HG03378 (cell line): ENCODE measurements around the gene SCARB1.
A peak's percentile ranks its signal among the peaks of the same experiment; 100 is the strongest.

ENCODE experiments used
- ATAC-seq: cut with Tn5 transposase; IDR thresholded peaks from one replicate; pipeline ENCODE4 v1.9.1; 2021; ENCODE audit warnings: mild to moderate bottlenecking, moderate library complexity; ENCODE audit not compliant: unreplicated experiment

Gene SCARB1

GRCh38 chr12:124844411-124845397 lies 19.0 kb downstream of the SCARB1 start:
- no peak for ATAC-seq

DNA sequence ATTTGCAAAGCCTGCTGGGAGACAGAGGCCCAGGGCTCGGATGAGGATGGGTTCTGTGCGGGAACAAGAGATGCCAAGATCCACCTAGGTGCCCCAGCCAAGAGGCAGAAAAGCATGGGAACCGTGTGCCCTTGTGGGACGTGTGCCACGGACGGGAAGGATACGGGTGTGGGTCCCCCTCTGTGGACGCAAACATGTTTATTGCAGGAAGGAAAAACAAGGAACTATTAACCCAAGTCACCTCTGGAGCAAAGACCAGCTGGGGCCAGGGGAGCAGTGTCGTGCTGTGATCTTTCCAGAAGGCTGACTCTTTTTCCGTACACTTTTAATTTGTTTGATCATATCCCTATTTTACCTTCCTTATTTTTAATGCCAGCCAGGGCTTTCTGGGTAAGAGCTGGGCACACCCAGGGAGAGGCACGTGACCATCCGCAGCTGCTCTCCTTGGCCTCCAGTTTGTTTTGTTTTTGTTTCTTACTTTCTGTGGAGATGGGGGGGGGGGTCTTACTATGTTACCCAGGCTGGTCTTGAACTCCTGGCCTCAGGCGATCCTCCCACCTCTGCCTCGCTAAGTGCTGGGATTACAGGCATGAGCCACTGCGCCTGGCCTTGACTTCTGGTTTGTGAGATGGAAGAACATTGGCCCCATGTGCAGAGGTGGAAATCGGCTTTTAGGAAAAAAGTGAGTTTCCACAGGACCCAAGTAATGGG lies 20.7 kb downstream of the SCARB1 start:
- ATAC-seq = no peak

DNA sequence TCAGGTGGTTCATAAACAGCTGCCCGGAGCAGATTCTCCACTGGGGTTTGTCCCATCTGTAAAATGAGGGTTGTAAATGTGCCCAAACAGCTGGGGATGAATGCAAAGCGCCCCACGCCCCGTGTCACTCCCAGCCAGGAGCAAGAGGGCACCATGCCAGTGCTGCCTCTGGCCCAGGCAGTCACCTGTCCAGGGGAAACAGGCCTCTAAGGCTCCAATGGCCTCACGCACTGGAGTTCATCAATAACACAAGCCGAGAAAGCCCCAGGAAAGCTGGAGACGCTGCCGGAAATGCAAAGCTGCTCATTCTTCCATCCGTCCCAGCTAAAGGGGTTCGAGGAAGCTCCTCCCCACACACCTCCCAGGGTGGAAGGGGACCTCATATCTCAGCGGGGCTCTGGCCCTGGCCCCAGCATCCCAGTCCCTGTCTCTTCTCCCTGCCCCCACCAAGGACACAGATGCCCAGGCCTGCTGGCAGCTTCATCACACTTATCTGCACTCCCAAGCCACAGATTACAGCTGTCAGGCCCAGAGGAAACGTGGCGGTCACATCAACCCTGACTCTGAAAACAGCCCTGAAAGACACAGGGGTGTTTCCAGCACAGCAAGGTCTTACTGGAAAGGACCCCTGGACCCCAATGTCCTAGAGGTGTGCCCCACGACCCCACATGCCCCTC lies 21.5 kb downstream of the SCARB1 start:
- no peak for ATAC-seq

- no peak for ATAC-seq
Measured at GRCh38 chr12:124841558-124841945, 22.1 kb downstream of the SCARB1 start.

DNA sequence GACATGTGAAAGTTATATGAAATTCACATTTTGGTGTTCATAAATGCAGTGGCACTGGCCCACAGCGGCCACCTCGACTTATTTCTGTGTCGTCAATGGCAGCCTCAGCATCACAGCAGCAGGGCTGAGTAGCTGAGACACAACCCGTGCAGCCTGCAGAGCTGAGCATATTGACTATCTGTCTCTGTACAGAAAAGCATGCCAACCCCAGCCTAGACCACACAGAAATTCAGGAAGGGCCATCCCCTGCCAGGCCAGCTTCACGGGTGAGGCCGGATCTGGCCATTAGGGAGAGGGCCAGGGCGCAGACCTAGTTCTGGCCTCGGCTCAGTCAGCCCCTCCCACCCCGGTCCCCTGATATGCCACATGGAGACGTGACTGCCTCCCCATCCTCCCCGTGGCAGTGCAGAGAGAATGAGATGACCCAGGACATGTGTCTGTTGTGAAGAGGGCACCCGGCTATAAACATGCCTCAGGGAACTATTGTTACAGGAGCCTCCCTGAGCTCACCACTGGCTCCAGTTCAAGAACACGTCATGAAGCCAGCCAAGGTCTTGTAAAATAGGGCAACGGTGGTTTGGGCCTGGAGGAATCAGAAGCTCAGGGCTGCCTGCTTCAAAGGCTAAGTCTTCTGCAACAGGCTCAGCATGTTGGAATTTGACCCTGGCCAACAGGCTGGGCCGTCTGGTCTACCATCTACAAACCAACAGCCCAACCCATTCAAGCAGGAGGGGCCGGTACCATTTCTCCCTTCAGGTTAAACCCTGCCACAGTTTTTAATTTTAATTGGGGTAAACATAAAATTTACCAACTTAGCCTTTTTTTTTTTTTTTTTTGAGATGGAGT lies 25.5 kb downstream of the SCARB1 start:
- ATAC-seq = no peak

DNA sequence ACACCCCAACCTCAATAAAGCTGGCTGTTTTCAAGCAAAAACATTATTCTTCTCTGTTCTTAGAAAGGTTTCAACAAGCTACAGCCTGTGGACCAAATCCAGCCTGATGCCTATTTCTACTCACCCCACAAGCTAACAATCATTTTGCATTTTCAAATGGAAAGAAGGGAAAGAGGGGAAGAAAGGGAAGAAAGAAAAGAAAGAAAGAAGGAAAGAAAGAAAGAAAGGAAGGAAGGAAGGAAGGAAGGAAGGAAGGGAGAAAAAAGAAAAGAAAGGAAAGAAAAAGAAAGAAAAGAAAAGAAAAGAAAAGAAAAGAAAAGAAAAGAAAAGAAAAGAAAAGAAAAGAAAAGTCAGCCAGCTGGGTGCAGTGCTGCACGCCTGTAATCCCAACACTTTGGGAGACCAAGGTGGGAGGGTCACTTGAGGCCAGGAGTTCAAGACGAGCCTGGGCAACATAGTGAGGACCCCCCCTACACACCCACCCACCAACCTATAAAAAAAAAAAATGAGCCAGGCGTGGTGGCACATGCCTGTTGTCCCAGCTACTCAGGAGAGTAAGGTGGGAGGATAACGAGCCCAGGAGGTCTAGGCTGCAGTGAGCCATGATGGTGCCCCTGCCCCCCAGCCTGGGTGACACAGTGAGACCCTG lies 26.3 kb downstream of the SCARB1 start:
- no peak for ATAC-seq

DNA sequence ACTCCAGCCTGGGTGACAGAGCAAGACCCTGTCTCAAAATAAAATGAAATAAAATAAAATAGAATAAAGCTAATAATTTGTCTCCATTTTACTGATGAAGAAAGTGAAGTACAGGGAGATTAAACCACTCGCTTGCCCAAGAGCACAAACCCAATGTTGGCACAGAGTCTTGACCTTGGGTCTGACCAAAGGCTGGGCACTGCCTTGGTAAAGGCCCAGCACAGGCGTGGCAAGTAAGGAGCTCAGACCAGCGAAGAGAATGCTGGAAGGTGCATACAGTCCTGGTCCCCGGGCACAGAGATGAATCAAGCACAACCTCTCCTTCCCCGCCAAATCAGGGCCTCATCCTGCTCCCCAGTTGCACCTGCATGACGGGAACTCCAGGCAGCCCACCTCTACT lies 26.9 kb downstream of the SCARB1 start:
- ATAC-seq = no peak

GRCh38 chr12:124835656-124836410 lies 27.8 kb downstream of the SCARB1 start:
- no peak for ATAC-seq

- no peak for ATAC-seq
Measured at GRCh38 chr12:124834822-124835221, 28.8 kb downstream of the SCARB1 start.

DNA sequence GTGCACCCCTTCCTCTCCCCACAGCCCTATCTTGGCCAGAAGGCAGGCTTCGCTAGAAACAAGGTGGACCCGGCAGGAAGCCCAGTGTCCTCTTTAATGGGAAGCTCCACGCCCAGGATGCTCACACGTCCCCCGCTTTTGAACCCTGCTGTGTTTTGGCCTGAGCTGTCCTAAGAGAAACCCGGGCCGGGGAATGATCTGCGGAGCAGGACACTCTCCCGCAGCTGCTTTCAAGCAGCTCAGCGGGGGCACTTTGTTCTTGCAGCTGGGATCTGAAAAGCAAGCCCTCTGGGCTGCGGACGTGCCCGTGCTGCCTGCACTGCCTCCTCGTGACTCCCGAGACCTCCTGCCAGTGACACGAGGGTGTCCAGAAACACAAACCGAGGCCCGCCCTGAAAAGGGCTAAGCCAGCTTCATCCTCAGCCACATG lies 30.0 kb downstream of the SCARB1 start:
- no peak for ATAC-seq

DNA sequence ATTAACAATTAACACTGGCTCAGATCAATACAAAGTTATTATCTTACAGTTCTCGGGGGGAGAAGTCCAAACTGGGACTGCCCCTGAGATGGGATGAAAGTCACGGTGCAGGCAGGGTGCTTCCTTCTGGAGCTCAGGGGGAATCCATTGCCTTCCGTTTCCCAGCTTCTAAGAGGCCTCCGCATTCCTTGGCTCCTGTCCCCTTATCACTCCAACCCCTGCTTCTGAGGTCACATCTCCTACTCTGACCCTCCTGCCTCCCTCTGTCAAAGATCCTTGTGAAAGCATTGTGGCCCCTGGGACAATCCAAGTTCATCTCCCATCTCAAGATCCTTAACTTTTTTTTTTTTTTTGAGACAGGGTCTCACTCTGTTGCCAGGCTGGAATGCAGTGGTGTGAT lies 30.8 kb downstream of the SCARB1 start:
- no peak for ATAC-seq

GRCh38 chr12:124831590-124831989 lies 32.1 kb downstream of the SCARB1 start:
- ATAC-seq = no peak

DNA sequence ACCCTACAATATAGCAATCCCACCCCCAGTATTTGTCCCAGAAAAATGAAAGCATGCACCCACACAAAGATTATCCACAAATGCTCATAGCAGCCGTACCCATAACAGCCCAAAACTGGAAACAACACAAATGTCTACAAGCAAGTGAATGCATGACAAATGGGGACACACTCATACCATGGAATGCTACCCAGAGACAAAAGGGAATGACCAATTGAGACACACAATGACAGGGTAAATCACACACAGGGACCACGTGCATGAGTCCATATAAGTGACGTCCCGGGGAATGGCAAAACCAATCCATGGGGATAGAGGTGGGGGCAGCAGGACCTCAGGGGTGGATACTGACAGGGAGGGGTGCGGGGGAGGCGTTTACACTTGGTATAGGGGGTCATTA lies 33.4 kb downstream of the SCARB1 start:
- no peak for ATAC-seq

- no peak for ATAC-seq
Measured at GRCh38 chr12:124829708-124830304, 33.9 kb downstream of the SCARB1 start.

DNA sequence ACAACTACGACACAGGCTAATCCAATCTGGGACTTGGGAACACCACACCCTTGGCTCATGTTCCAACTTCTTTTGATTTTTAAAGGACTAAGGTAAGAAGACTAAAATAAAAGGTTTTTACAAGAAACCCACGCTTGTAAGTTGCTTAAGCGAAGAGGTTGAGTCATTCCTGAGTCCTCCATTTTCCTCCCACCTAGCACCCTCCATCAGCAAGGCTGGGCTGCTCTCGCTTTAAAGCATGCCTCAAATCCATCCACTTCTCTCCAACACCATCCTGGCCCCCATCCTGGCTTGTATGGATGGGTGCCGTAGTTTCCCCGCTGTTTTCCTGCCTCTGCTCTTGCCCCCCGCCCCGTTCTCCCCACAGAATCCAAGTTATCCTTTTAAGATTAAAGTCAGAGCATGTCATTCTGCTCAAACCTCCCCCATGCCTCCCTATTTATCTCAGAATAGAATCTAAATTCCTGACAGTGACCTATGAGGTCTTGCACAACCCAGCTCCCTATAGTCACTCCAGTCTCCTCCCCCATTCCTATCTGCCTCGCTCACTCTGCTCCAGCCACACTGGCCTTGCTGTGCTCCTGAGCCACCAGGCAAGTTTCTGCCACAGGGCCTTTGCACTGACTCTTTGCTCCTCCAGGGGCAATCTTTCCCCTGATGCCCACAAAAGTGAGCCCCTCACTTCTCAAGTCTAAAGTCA lies 34.5 kb downstream of the SCARB1 start:
- no peak for ATAC-seq

DNA sequence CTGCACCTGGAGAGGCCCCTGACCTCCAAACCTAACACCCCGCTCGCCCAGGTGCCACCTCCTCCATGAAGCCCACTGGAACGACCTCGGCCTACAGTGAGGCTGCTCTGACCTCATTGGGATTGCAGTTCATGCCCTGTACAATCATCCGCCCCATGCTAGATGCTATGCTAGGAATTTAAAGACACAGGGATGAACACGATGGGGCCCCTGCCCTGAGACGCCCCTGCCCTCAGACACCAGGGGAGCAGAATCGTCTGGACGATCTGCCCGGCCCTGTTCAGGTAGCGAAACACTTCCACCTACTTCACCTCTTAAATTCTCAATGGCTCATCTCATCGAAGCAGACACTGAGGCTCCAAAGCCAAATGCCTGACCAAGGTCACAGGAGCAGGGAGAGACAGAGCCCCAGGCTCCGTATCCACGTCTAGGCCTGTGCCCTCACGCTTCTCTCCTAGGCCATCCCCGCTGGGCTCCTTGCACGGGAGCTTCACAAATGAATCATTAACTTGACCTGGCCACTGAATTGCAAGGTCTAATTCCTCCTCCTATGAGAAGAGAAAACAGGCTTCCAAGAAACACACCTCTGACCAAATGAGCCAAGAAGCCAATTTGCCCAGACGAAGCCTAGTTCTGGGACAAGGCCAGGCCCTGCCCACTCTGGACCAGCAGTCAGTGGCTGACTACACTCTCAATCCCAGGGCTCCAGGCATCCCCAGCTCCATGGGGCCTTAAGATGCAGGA lies 35.2 kb downstream of the SCARB1 start:
- no peak for ATAC-seq

DNA sequence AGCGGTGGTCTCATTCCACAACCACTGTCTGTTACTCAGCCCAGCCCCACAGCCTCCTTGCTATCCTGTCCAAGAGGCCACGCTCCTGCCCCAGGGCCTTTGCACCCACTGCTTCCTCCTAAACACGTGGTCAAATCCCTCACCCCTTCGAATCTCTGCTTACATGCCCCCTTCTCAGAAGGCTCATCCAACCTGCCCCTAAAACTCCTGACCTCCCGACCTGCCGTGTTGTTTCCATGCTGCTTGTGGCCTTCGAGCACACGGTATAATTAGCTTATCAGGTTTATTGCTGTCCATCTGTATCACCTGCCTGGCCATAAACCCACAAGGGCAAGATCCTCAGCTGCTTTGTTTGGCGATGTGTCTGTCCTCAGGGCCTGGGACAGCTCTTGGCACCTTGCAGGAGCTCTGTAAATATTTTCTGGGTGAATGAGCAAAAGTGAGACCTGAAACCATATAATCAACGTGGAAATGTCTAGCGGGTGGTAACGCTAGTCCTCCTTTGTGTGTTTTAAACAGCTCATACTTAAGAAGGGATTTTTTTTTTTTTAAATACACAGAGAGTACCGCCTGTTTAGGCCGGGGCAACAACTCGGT lies 36.0 kb downstream of the SCARB1 start:
- ATAC-seq = peak; percentile 74
